NCI-H1092 treated with DMSO at 0.1 percent for 48 hours (cell line): ENCODE data around the gene ICAM2.

Source experiments
- DNase-seq: peaks from one replicate; lab custom pipeline; 2025; lab: John Stamatoyannopoulos, UW

ICAM2 gene

DNA sequence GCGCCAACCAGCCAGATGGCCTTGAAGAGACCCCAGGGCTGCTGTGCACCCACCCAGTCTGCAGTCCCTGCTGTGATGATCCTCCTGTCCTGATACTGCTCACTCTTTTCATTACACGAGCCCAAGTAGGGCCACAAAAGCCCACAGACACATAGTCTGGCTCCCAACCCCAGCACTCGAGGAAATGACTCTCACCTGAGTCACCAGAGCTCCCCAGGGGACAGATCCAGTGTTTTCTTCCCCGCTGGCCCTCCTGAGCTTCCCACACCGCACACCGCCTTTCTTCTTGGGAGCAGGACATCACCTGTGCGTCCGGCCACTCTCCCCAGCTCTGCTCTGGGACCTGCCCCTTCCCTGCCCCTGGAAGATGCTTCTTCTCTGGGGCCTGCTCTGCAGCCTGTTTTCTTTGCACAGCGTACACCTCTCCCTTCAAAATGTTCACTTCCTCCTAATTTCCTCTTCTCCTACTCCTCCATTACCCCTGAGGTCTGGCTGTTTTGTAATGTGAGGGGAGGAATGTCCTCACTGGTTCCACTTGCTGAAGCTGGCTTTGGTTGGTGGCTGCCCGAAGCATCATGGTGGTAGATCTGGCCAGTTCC lies 45.7 kb downstream of the ICAM2 start:
- no peak for DNase-seq

DNA sequence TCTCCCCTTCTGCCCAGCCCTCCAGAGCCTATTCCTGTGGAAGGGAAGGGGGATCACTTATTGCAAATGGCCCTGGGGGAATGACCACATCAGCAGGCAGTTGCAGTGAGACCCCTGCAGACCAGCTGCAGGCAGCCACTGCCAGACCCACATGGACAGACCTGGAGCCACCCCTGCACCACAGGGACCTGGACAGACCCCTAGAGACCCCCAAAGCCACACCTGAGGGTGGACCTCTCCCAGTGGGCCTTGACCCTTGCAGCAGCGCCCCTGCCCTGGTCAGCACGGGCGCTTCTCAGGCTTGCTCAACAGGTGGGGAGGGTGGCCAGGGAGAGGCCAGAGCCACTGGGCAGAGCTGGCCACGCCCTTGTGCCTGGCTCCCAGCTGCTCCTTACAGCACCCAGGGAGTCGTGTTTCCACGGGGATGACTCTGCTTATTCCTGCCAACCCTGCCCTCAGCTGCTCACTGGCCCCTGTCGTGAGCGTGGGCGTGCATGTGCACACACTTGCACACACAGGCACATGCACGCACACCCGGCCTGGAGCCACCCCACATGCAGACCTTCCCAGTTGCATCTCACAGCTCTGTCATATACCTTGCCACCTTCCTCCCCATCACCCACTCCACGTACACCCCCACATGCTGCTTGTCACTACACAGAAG lies 46.4 kb downstream of the ICAM2 start:
- peak; percentile 4 for DNase-seq

DNA sequence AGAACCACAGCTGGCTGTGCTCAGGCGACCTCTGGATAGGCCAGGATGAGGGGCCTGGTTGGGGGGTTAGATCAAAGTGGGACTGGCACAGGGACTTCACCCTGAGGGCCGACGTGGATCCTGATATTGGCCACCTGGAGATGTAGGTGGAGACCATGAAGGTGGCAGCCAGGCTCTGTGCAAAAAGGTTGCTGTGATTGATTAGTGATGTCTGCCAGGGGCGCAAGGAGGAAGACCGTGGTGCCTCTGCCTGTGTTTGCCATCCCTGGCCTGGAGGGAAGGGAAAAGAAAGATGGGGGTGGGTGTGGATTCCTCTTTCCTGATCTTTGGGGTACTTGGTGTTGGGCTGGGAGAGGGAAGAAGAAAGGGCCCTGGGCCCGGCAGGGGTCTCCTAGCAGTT lies 47.2 kb downstream of the ICAM2 start:
- DNase-seq = no peak

DNA sequence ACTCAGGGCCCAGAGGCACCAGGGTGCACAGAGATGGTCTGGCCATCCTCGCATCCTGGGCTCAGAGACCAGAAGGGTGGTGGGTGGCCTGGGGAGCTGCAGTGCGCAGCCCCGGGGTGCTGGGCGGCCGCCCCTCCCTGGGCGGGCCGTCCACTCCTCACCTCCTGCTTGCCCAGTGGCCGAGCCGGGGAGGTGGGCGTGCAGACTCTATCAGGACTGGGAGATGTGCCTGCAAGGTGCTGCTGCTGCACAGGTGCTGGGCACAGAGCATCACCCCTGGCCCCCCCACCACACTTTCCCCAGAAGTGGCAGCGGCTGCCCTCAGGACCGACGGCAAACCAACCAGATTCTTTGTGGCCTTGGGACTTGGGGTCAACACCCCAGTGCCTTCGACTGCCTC lies 47.6 kb downstream of the ICAM2 start, which contains the start of gene SCN4A:
TSS of gene SCN4A (minus strand) at position 123 of the 400 bp plus-strand sequence. CDS start at position 46, 77 bp downstream.
- no peak for DNase-seq

DNA sequence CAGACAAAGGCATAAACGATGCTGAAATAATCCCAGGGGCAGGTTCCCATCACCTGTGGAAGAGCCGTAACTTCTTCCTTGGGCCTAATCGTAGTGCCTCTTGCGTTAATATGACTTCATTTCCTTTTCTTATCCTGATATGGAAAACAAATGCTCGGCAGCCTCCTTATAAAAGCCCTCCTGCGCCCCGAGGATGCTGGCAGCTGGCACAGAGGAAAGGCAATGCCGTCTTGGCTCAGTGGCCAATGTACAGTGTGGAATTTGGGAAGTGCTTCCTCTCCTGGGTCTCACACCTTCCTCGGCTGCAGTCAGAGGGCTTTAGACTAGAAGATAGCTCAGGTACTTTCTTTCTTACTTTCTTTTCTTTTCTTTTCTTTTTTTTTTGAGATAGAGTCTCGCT lies 51.2 kb downstream of the ICAM2 start:
- DNase-seq = no peak

DNA sequence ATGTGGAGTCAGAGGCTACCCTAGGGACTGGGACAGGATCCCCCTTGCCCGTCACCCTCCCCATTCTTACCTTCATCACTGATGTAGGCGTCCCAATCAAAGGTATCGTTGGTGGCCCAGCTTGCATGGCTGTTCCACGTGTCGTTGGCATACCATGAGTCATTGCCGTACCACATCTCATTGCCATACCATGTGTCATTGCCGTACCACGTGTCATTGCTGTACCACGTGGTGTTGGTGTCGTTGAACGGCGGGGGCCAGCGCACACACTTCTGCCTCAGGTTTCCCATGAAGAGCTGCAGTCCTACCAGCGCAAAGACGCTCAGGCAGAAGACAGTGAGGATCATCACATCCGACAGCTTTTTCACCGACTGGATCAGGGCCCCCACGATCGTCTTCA lies 52.5 kb downstream of the ICAM2 start:
- no peak for DNase-seq

DNA sequence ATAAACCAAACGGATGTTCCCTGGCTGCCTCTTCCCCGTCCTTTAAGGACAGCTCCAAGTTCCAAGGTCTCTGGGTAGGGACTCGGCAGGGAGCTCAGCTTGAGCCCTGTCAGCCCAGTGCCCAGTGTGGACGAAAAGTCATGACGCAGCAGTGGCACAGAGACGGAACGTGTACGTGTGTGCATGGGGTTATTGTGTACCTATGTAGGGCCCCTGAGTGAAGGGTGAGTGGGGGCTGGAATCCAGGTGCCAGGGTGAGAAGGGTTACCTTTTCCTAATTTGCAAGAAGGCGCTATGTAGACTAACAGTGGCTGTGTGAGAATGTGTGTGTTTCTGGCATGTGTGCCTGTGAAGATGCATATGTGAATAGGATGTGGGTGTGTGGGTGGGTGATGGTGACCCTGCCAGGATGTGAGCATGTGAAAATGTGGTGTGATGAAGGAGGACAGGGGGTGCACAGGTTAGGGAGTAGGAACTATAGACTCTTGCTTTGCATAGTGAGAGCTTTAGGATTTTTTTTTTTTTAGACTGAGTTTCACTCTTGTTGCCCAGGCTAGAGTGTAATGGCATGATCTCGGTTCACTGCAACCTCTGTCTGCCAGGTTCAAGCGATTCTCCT lies 53.7 kb downstream of the ICAM2 start:
- DNase-seq = no peak

DNA sequence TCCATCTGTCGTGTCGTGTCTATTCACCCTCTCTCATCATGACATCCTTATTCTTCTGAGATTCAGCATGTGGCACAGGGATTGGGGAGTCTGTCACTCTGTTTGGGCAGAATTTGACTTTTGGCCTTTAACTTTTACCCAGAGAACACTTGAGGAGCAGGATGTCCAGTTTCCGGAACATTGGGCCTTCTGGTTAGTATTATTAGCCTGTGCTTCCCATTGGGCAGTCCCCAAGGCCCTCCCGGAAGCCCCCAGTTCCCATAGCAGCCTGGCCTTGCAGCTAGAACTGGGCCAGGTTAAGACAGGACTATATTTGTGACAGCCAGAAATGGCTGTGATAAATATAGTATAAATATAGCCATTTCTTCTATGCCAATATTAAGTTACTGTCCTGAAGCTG lies 57.3 kb downstream of the ICAM2 start:
- DNase-seq = no peak

DNA sequence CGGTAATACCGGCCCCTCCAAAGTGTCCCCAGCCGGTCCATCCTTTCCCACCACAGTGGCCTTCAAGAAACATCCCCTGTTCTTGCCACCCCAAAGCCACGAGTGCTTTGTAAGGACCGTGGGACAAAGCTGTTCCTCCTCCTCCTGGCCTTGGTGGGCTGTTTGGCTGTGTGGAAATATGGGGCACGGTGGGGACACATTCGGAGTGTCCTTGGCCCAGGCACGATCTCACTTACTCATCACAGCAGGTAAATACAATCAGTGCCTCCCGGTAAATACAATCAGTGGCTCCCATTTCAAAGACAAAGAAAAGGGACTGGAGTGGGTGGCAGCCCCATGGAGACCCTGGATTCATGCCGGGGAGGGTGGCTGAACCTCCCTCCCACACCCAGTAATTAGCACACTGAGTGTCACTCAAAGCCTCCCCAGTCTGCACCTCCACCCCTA lies 58.1 kb downstream of the ICAM2 start:
- DNase-seq = no peak

DNA sequence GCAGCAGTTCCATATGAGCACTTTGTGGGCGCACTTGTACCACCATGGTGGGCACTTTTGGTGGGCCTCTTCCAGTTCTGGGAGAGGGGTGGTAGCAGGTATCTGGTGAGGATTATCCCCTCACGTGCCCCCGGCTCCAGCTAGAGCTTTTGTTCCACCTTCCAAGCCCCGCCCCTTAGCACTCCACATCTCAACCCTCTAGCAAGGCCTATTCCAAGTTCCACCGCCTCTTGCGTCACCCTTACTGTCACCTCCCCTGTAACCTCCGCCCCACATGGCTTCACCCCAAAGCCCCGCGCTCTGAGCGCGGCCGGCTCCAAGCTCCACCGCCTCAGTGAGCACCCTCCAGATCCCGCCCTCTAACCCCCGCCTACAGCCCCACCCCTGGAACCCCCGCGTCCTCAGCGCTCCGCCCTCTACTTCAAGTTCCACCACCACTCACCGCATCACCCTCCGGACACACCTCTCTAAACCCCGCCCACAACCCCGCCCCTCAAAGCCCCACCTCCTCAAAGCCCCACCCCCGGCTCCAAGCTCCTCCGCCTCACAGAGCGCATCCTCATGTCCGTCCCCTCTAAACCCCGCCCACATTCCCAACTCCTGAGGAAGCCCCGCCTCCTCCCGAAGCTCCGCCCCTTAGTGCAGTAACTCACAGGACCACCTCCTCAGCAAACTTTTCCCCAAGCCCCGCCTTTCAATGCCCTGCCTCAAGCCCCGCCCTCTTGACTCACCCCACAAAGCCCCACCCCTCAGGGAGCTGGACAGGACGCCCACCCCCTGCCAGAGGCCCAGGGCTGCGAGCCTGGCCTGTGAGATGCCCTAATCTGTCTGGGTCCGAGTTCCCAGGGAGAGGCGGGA lies 58.8 kb downstream of the ICAM2 start:
- DNase-seq = no peak

DNA sequence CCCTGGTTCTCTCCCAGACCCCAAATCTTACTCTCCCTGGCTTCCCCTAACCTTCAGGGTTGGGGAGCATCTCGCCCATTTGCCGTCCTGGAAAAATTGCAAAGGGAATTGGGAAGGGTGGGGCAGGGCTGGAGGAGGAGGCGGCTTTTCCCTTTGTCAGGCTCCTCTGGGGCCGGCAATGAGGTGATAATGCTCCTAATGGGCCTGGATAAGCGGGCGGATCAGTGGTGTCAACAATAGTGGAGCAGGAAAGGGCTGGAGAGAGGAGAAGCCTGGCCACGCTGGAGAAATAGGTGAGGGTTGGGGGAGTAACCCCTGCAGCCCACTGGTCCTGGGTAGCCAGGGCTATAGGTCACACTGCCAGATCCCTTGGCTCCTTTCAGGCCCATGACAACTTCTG lies 60.0 kb downstream of the ICAM2 start:
- no peak for DNase-seq

DNA sequence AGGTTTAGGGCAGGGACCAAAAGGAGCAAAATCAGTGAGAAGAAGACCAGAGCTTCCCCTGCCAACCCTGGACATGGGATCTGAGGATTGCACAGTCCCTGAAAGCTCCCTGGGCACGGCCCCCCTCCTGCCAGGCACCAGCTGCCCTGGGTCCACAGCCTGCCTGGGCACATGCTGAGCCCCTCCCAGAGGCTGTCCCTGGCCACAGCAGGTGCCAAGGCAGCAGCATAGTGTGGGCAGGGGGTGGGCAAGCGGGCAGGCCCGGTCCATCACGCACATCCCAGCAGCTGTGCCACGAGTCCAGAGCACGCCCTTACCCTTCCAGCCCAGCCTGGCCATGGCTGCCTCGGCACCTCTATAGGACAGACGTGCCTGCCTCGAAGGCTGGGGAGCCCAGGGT lies 60.4 kb downstream of the ICAM2 start:
- DNase-seq = no peak

DNA sequence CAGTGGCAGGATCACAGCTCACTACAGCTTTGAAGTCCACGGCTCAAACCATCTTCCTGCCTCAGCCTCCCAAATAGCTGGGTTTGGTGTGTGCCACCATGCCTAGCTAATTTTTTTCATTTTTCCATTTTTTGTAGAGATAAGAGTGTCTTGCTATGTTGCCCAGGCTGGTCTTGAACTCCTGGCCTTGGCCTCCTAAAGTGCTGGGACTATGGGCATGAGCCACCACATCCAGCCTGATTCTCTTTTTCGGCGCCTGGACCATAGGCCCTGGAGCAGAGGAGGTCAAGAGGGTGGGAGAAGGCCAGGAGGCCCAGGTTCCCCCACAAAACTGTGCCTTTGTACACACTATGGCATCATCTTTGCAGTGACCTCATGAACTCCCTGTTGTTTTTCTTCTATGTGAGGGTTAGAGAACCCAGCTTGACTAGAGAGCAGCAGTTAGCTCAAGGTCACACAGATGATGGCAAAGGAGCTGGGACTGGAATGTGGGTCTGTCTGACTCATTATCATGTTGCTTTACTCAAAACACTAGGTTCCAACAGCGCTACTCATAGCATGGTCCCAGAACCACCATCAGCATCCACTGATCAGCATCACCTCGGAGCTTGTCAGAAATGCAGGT lies 64.0 kb downstream of the ICAM2 start:
- no peak for DNase-seq

DNA sequence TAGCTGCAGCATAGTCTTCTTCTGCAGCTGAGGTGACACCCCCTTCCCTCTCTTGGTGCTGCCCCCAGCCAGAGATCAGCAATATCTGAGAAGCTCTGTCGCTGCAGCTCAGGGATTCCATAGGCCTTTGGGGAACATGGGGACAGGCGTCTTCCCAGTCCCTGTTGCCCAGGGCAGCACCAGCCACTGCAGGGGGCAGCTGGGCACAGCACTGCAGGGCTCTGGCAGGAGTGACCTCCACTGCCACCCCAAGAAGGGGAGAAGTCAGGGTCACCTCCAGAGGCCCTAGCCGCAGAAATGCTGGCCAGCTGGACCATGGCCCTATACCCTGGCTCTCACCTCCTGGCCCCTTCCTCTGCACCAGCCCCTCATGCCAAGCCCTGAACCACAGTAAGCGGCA lies 64.6 kb downstream of the ICAM2 start:
- no peak for DNase-seq

DNA sequence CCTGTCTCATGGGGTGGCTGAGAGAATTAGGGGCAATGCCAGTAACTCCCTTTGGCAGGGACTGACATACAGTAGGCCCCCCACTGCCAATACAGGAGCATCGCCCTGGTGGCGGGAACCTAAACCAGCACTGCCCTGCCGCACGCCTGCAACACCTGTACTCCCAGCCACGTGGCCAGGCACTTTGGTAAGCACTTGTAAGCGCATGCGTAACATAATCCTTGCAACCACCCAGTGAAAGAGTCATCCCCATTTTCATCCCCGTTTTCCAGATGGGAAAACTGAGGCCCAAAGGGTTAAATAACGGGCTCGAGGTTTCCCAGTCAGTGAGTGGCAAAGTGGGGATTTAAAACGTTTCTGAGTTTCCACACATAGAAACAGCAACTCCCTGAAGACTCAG lies 65.2 kb downstream of the ICAM2 start:
- no peak for DNase-seq

DNA sequence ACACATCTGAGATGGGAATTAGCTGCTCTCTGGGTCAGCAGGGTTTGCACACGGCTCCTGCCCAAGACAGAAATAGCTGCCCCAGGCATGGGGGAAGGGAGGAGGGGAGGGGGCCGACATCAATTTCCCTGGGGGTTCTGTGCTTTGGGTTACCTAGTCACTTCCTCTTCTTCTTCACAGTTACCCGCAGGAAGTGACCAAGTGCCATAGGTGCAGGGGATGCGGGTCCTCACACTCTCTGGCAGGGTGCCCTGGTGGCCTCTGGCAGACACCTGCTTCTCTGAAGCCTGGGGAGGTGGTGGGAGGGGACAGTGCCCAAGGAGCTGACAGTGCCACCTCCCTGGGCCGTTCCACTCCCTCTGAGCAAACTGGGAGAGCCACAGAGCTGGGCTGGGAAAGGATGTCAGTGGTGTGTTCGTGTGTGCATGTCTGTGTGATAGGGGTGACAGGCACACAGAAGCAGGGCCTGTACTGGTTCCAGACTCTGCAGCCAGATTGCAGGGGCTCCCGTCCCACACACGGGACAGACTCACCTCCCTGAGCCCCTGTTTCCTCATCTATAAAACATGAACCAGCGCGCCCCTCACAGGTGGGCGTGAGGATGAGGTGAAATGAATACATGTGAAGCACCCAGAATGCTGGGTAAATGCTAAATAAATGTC lies 65.9 kb downstream of the ICAM2 start:
- DNase-seq = no peak
